ENCODE measurements around the gene EXOSC1.

EXOSC1 gene

DNA sequence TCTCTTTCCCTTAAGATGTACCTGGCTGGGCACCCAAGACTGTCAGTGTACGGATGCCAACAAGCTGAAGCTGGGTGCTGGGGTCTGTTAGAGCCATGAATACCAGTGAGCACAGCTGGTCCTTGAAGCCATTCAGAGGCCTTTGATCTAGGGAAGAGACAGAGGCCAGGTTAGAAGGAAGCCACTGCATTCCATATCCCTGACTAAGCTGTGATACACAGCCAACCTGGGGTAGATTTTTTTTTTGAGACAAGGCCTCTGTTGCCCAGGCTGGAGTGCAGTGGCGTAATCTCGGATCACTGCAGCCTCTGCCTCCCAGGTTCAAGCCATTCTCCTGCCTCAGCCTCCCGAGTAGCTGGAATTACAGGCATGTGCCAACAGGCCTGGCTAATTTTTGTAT, 20.9 kb upstream of the EXOSC1 start:
- H3K27ac ChIP-seq = no peak overlapping the region
- TF ChIP-seq, protein P1, sequence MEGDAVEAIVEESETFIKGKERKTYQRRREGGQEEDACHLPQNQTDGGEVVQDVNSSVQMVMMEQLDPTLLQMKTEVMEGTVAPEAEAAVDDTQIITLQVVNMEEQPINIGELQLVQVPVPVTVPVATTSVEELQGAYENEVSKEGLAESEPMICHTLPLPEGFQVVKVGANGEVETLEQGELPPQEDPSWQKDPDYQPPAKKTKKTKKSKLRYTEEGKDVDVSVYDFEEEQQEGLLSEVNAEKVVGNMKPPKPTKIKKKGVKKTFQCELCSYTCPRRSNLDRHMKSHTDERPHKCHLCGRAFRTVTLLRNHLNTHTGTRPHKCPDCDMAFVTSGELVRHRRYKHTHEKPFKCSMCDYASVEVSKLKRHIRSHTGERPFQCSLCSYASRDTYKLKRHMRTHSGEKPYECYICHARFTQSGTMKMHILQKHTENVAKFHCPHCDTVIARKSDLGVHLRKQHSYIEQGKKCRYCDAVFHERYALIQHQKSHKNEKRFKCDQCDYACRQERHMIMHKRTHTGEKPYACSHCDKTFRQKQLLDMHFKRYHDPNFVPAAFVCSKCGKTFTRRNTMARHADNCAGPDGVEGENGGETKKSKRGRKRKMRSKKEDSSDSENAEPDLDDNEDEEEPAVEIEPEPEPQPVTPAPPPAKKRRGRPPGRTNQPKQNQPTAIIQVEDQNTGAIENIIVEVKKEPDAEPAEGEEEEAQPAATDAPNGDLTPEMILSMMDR (conservative IDR thresholded peaks at IDR 0.05) = no peak

DNA sequence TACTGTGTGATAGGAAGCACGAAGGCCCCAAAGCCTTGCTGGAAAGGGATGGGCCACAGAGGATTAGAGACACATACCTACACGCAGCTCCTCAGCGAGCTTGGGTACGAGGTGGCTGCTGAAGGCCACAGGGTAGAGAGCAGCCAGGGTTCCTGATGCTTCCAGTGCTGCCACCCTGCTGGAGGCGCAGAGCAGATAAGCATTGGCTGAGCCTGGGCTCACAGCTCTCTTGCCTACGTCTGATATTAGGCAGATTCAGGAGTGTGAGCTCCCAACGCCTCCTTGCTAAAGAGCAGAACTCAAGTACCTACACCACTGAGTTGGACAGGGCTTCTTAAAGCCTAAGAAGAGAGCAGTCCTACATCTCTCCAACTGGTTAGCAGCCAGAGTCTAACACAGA, 20.2 kb upstream of the EXOSC1 start:
- TF ChIP-seq, protein P1 (conservative IDR thresholded peaks at IDR 0.05) = no peak
- no peak overlapping the region for H3K27ac ChIP-seq

DNA sequence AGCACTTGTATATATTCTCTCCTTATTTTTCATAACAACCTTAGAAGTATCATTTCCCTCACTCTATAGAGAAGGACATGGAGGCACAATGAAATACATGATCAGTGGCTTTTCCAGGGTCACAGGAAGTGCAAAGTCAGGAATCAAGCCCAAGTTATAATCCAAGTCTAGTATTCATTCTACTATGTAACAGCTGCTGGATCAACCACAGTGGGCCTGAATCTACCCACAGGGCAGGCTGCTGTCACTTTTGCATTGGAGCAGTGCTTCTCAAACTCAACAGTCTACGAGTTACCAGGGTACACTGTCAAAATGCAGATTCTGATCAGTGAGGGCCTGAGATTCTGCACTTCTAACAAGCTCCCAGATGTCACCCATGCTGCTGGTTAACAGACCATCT, 18.4 kb upstream of the EXOSC1 start:
- TF ChIP-seq, protein P1 (conservative IDR thresholded peaks at IDR 0.05) = no peak
- H3K27ac ChIP-seq = peak overlapping the region; percentile 20; the same call in 1 of the 2 replicates

DNA sequence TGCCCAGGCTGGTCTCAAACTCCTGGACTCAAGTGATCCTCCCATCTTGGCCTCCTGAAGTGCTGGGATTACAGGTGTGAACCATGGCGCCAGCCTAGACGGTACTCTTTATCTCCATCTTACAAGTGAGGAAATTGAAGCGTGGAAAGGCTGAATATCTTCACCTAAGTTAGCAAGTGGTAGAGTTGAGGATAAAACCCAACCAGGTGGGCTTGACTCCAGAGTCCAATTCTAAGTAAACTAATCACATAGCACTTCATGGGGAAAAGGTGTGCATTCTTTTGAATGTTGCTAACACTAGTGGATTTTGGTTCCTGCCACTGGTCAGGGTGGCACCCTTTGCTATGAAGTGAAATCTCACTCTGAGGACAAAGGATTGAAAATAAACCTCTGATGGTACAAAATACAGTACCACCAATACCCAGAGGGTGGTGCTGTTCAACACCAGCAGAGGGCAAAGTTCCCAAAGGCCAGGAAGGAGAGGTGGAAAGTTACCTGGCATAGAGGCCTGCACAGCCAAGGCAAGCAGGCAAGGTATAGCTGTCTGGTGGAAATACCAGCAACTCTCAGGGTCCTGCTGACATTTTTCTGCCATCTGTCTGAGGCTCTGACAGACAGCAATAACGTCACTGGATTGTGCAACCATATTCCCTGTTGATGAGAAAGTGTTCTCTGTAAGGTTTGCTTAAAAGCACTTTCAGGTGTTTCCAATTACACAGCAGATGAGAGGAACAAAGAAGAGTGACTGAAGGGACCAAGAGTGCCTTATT, 17.7 kb upstream of the EXOSC1 start:
- TF ChIP-seq, protein P1 (conservative IDR thresholded peaks at IDR 0.05) = peak; percentile 88
- H3K27ac ChIP-seq = peak overlapping the region; percentile 20; the same call in 1 of the 2 replicates

DNA sequence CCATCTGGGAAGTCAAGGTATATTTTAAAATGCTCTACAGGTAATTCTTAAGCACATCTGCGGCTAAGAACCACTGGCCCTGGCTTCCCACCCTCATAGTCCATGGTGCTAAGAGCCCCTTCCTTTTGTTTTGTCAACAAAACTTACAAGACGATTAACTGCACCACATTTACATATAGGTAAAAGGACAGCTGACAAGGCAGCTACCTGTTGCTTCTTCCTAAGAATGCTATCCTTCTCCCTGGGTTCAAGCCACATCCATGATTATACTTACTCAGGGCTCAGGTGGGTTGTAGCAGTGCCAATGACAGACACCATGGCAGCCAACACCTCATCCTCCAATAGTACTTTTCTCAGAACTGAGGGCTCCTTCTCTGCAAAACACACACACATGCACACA, 16.5 kb upstream of the EXOSC1 start:
- no peak overlapping the region for H3K27ac ChIP-seq
- TF ChIP-seq, protein P1 (conservative IDR thresholded peaks at IDR 0.05) = no peak

DNA sequence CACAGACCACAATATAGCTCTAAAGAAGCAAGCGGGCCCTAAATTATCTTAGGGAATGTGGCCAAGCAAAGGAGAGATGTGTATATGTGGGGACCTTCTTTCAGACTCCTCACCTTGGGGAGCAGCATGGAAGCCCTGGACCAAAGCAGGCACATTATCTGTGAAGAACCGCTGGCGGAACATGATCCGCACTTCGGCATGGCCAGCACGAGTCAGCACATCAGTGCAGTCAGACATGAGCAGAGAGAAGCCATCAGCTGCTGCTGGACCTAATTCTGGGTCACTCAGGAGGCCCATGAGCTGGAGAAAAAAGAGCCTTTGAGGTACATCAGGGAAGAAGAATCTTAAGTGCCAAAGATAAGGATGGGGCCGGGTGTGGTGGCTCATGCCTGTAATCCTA, 14.1 kb upstream of the EXOSC1 start:
- TF ChIP-seq, protein P1 (conservative IDR thresholded peaks at IDR 0.05) = no peak
- H3K27ac ChIP-seq = no peak overlapping the region

DNA sequence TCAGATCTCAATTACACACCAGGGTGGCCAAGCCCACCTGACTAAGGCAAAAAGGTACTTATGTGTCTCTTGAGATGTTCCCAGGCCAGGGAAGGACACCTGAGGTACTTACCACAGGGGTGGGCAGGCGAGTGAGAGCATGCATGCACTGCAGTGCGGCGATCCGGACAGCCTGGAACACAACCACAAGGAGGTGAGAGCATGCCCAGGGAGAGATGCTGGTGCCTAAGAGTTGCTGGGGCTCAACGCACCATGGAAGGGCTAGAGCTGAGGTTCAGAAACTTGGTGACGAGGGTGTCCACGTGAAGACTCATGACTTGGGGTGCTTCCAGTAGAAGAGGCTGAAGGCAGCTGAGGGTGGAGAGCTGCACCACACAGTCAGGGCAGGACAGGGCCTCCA, 13.3 kb upstream of the EXOSC1 start:
- no peak overlapping the region for H3K27ac ChIP-seq
- TF ChIP-seq, protein P1 (conservative IDR thresholded peaks at IDR 0.05) = no peak
